ENCODE data around the gene NXPH3. TPM values are rescaled to one million over a fixed set of nuclear protein-coding genes. Genes with fewer than 3 reads are reported as not detected.

The NXPH3 gene
- total and polyA plus RNA-seq, 2 donors (not counting 3 experiments of a cell fraction or from before 2014, with no cell fraction given) = 1.7 to 2.0 TPM

DNA sequence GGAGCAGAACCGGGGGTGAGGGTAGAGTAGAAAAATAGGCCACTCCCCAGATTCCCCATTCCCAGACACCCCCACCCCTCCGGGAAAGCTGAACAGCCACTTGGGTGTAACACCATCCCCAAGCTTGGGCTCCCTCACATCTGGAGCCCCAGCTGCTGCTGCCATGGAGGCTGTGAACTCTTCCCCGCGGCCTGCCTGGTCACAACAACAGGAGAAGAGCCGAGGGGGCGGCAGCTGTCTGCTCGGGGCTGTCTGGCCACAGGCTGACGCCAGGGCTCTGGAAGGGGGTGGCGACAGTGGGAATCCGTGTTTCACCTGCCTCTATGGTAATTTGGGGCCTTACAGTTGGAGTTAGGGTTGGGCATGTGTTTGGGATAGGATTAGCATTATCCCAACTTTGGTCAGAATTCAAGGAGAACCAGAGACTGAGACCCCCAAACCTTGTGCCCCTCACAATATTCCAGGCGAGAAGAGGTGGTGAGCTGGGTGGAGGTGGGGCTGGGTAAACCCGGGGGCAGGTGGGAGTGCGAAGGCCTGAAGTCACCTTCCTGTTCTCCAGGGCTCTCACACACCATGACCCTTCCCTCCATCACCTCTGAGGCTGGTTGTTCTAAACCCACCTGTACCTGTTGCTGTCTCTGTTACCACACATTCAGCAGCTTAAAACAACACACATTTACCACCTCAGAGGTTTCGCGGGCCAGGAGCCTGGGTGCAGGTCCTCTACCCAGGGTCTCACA lies 29.7 kb upstream of the NXPH3 start:
- no peak overlapping the region for H3K4me3 ChIP-seq (replicated peaks in 1 of 3; ENCODE audit: insufficient read depth in 1 of 3, low read depth in 1 of 3, low read length in 3 of 3)
- TF ChIP-seq JUN (IDR thresholded peaks at IDR 0.05; ENCODE audit: borderline replicate concordance, insufficient read depth, insufficient read length, low read depth) (no peak), EZH2 (IDR thresholded peaks at IDR 0.05; ENCODE audit: borderline replicate concordance, low read depth, low read length, severe bottlenecking) (no peak), POLR2A (IDR thresholded peaks at IDR 0.05; ENCODE audit: low read depth, low read length) (no peak), MYC (IDR thresholded peaks at IDR 0.05; ENCODE audit: low read depth, low read length) (no peak), GATA2 (IDR thresholded peaks at IDR 0.05; ENCODE audit: insufficient read depth, insufficient read length, low read depth, low read length) (no peak), FOS (IDR thresholded peaks at IDR 0.05; ENCODE audit: borderline replicate concordance, insufficient read depth, low read length) (no peak), POLR2AphosphoS5 (IDR thresholded peaks at IDR 0.05; ENCODE audit: insufficient read depth, low read depth, low read length) (no peak)
- TF ChIP-seq, protein P1, sequence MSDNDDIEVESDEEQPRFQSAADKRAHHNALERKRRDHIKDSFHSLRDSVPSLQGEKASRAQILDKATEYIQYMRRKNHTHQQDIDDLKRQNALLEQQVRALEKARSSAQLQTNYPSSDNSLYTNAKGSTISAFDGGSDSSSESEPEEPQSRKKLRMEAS (IDR thresholded peaks at IDR 0.05; ENCODE audit: insufficient read depth, insufficient read length) = no peak
- TF ChIP-seq, protein P2, sequence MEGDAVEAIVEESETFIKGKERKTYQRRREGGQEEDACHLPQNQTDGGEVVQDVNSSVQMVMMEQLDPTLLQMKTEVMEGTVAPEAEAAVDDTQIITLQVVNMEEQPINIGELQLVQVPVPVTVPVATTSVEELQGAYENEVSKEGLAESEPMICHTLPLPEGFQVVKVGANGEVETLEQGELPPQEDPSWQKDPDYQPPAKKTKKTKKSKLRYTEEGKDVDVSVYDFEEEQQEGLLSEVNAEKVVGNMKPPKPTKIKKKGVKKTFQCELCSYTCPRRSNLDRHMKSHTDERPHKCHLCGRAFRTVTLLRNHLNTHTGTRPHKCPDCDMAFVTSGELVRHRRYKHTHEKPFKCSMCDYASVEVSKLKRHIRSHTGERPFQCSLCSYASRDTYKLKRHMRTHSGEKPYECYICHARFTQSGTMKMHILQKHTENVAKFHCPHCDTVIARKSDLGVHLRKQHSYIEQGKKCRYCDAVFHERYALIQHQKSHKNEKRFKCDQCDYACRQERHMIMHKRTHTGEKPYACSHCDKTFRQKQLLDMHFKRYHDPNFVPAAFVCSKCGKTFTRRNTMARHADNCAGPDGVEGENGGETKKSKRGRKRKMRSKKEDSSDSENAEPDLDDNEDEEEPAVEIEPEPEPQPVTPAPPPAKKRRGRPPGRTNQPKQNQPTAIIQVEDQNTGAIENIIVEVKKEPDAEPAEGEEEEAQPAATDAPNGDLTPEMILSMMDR (IDR thresholded peaks at IDR 0.05; ENCODE audit: extremely low read depth in 1 of 2, insufficient read depth in 1 of 2, low read depth in 1 of 2, low read length in 2 of 2) = no peak
- H3K4me2 ChIP-seq (ENCODE audit: insufficient read depth, low read length) = no peak overlapping the region
- H4K20me1 ChIP-seq (replicated peaks; ENCODE audit: control insufficient read depth, extremely low read depth, insufficient read depth, low read length) = no peaks in the 10 kb centered on the region
- FAIRE-seq (no peak), DNase-seq (ENCODE audit: low read depth, low spot score) (no peak)
- POLR2A ChIA-PET = no interaction called here
- CTCF ChIA-PET = interaction anchor here (0.9 to 5.4 kb wide), 3 partner anchors 10 to 50 kb away, joined by 3 to 23 read pairs (median 10); no protein-coding TSS in a partner anchor
- H3K79me2 ChIP-seq (ENCODE audit: control insufficient read depth, insufficient read depth, low read length) = no peaks in the 10 kb centered on the region
- H3K27ac ChIP-seq (ENCODE audit: insufficient read depth, low read depth, low read length) = no peak overlapping the region
- H3K9me1 ChIP-seq (replicated peaks; ENCODE audit: control insufficient read depth, extremely low read depth, insufficient read depth, low read length) = no peaks in the 10 kb centered on the region
- H3K4me1 ChIP-seq (ENCODE audit: control insufficient read depth, extremely low read depth, insufficient read depth, low read length) = no peaks in the 10 kb centered on the region
- dilution Hi-C loops (cut with MboI; ENCODE audit: extremely low pct_ligation_motif_present, low sequenced_read_pairs) (no loop called here), intact Hi-C loops (cut with micrococcal nuclease) (no loop called here)
- peaks cover 3 to 7% of the 10 kb centered on the region in 2 experiments for H3K27me3 ChIP-seq (ENCODE audit: control insufficient read depth in 2 of 2, insufficient read depth in 2 of 2, low read length in 2 of 2)
- H3K36me3 ChIP-seq (ENCODE audit: control insufficient read depth in 2 of 2, extremely low read depth in 1 of 2, insufficient read depth in 2 of 2, low read length in 2 of 2) = no peaks in the 10 kb centered on the region
- H3K9me3 ChIP-seq (replicated peaks; ENCODE audit: control insufficient read depth, insufficient read depth, low read length) = no peaks in the 10 kb centered on the region
- no peak overlapping the region for H2AFZ ChIP-seq (ENCODE audit: low read depth, low read length)
- BruUV-seq (replicated peaks) = no TSS peak
- H3K9ac ChIP-seq (replicated peaks; ENCODE audit: extremely low read depth, insufficient read depth, low read length) = no peak overlapping the region

Measured in endothelial cell of umbilical vein (primary cell).